Fibroblast of lung (primary cell): ENCODE data around the gene EBF4.

Source experiments
- EZH2 ChIP-seq: IDR thresholded peaks from 2 replicates; pipeline ENCODE4 v1.5.1; 2012; ENCODE audit warnings: low read length, control low read depth, mild to moderate bottlenecking; ENCODE audit errors: missing control alignments
- TF ChIP-seq, protein P1 (sequence below), 2 donors: IDR thresholded peaks in 1 of 2; conservative IDR thresholded peaks in 1 of 2; 1 replicate in 1 of 2; 2 replicates in 1 of 2; pipeline ENCODE4 v1.5.1; 2011 to 2012; ENCODE audit warnings: low read length in 2 of 2, control low read depth in 1 of 2, inconsistent platforms in 1 of 2, low read depth in 1 of 2, mild to moderate bottlenecking in 1 of 2

DNA sequence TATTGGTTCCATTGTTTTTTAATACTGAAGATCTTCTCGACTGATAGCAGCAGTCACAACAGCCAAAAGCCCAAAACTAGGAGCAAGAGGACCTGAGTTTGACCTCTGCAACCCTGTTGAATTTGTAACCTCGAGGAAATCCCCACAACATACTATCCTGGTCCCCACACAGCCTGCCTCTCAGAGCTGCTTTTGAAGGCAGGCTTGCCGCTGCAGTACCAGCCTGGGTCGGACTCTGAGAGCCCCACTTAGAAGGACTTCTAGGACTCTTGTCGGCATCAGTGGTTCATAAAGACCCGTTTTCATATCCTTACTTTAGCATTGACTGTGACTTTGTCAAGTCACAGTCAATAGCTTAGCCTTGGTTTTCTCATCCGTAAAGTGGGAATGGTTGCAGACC lies 49.3 kb downstream of the EBF4 start:
- TF ChIP-seq, protein P1, sequence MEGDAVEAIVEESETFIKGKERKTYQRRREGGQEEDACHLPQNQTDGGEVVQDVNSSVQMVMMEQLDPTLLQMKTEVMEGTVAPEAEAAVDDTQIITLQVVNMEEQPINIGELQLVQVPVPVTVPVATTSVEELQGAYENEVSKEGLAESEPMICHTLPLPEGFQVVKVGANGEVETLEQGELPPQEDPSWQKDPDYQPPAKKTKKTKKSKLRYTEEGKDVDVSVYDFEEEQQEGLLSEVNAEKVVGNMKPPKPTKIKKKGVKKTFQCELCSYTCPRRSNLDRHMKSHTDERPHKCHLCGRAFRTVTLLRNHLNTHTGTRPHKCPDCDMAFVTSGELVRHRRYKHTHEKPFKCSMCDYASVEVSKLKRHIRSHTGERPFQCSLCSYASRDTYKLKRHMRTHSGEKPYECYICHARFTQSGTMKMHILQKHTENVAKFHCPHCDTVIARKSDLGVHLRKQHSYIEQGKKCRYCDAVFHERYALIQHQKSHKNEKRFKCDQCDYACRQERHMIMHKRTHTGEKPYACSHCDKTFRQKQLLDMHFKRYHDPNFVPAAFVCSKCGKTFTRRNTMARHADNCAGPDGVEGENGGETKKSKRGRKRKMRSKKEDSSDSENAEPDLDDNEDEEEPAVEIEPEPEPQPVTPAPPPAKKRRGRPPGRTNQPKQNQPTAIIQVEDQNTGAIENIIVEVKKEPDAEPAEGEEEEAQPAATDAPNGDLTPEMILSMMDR (conservative IDR thresholded peaks at IDR 0.05 in 1 of 2, IDR thresholded peaks at IDR 0.05 in 1 of 2; ENCODE audit: low read depth in 1 of 2, low read length in 2 of 2), result no peak
- TF ChIP-seq EZH2, result no peak
